H1 (cell line): ENCODE data around the gene MEGF11. TPM values are rescaled to one million over a fixed set of nuclear protein-coding genes. Genes with fewer than 3 reads are reported as not detected.

Experiments
- CTCF ChIA-PET: fragments of 300-600 bp; sonication (Branson Sonifier 250); formaldehyde crosslinking; loops from one replicate; lab custom pipeline; 2021; ENCODE audit not compliant: partially characterized antibody; lab: Charles Lee
- POLR2A ChIA-PET: fragments of 300-600 bp; sonication (Branson Sonifier 250); formaldehyde crosslinking; loops from one replicate; lab custom pipeline; 2021; ENCODE audit warnings: inconsistent platforms; ENCODE audit not compliant: partially characterized antibody; lab: Charles Lee
- DNase-seq, 2 experiments: peaks; one replicate each; pipeline versions ENCODE4 v3.0.0 to v3.0.0-alpha.2; 2010 to 2022; ENCODE audit warnings: low spot score in 2 of 2, low read depth in 1 of 2, mixed read lengths in 1 of 2
- FAIRE-seq: peaks from 2 replicates; lab custom pipeline; 2011; peaks lifted over from hg19 to GRCh38; lab: Jason Lieb, UNC
- H2AFZ ChIP-seq: 2 replicates; pipeline ENCODE4 v1.8.1; 2012; ENCODE audit warnings: low read length, inconsistent platforms
- H2AK5ac ChIP-seq: 2 replicates; pipeline ENCODE4 v1.6.1; 2013; ENCODE audit warnings: low read depth, low read length
- H2BK120ac ChIP-seq: replicated peaks from 2 replicates; pipeline ENCODE3; 2013; ENCODE audit warnings: low read depth, low read length, inconsistent platforms
- H2BK12ac ChIP-seq: 2 replicates; pipeline ENCODE4 v1.6.1; 2013; ENCODE audit warnings: low read depth, low read length
- H2BK15ac ChIP-seq: 2 replicates; pipeline ENCODE4 v1.6.1; 2013; ENCODE audit warnings: low read length
- H2BK20ac ChIP-seq: 2 replicates; pipeline ENCODE4 v1.6.1; 2013; ENCODE audit warnings: low read length
- H2BK5ac ChIP-seq: 2 replicates; pipeline ENCODE4 v1.6.1; 2013; ENCODE audit warnings: low read depth, low read length
- H3K14ac ChIP-seq: 2 replicates; pipeline ENCODE4 v1.6.1; 2013; ENCODE audit warnings: inconsistent platforms; ENCODE audit not compliant: insufficient read length
- H3K18ac ChIP-seq: 2 replicates; pipeline ENCODE4 v1.6.1; 2013; ENCODE audit warnings: low read length; ENCODE audit errors: extremely low read depth
- H3K23ac ChIP-seq: 2 replicates; pipeline ENCODE4 v1.6.1; 2013; ENCODE audit warnings: inconsistent platforms; ENCODE audit not compliant: insufficient read length
- H3K23me2 ChIP-seq: 2 replicates; pipeline ENCODE4 v1.6.1; 2013; ENCODE audit warnings: low read depth, low read length
- H3K27ac ChIP-seq: 2 replicates; pipeline ENCODE4 v1.6.1; 2011; ENCODE audit warnings: low read depth, low read length, inconsistent platforms
- H3K27me3 ChIP-seq, 4 experiments: replicated peaks in 1 of 4; 1 replicate in 1 of 4; 2 replicates in 3 of 4; pipeline versions ENCODE4 v1.6.1 to v1.8.1; 2011 to 2013; ENCODE audit warnings: low read length in 3 of 4, mild to moderate bottlenecking in 3 of 4, inconsistent platforms in 2 of 4, mixed read lengths in 2 of 4, moderate library complexity in 1 of 4; ENCODE audit not compliant: control insufficient read depth in 3 of 4, insufficient read depth in 3 of 4; ENCODE audit errors: extremely low read depth in 1 of 4
- H3K36me3 ChIP-seq, 4 experiments: 2 replicates each; pipeline versions ENCODE4 v1.6.1 to v1.8.1; 2011 to 2013; ENCODE audit warnings: mild to moderate bottlenecking in 4 of 4, low read length in 3 of 4, moderate library complexity in 2 of 4, control low read depth in 1 of 4, inconsistent platforms in 1 of 4; ENCODE audit not compliant: insufficient read depth in 4 of 4, control insufficient read depth in 2 of 4
- H3K4ac ChIP-seq: replicated peaks from 2 replicates; pipeline ENCODE3; 2013; ENCODE audit warnings: low read length, low read depth, mixed read lengths, inconsistent platforms; ENCODE audit not compliant: insufficient read length
- H3K4me1 ChIP-seq, 4 experiments: replicated peaks in 1 of 4; 1 replicate in 1 of 4; 2 replicates in 3 of 4; pipeline versions ENCODE4 v1.6.1 to v1.8.1; 2011 to 2013; ENCODE audit warnings: low read length in 3 of 4, inconsistent platforms in 2 of 4, mixed read lengths in 1 of 4; ENCODE audit not compliant: insufficient read depth in 4 of 4, control insufficient read depth in 3 of 4
- H3K4me2 ChIP-seq, 2 experiments: 2 replicates each; pipeline versions ENCODE4 v1.6.1 to v1.8.1; 2011 to 2013; ENCODE audit warnings: low read depth in 2 of 2, low read length in 2 of 2, control low read depth in 1 of 2, inconsistent platforms in 1 of 2, mild to moderate bottlenecking in 1 of 2; ENCODE audit not compliant: insufficient read depth in 1 of 2
- H3K4me3 ChIP-seq, 4 experiments: fragments of 200-600, 300-600 bp in 1 of 4; sonication (generic), shearing (Covaris generic), sonication (Bioruptor Twin) in 1 of 4; 2 replicates each; pipeline versions ENCODE4 v1.5.1 to v1.8.1; 2011 to 2016; ENCODE audit warnings: low read length in 4 of 4, low read depth in 3 of 4, control low read depth in 2 of 4, inconsistent platforms in 2 of 4, mild to moderate bottlenecking in 2 of 4, mixed read lengths in 1 of 4, moderate library complexity in 1 of 4; ENCODE audit not compliant: insufficient read depth in 2 of 4; ENCODE audit errors: extremely low read depth in 1 of 4
- H3K56ac ChIP-seq: replicated peaks from 2 replicates; pipeline ENCODE3; 2013; ENCODE audit warnings: low read depth, mild to moderate bottlenecking, mixed read lengths, low read length, inconsistent platforms; ENCODE audit not compliant: insufficient read length
- H3K79me1 ChIP-seq: 2 replicates; pipeline ENCODE4 v1.6.1; 2013; ENCODE audit warnings: low read depth, low read length, control low read depth
- H3K79me2 ChIP-seq, 2 experiments: 2 replicates each; pipeline versions ENCODE4 v1.6.1 to v1.8.1; 2012 to 2013; ENCODE audit warnings: low read length in 2 of 2, mild to moderate bottlenecking in 2 of 2, inconsistent platforms in 1 of 2; ENCODE audit not compliant: insufficient read depth in 2 of 2, control insufficient read depth in 1 of 2
- H3K9ac ChIP-seq, 4 experiments: replicated peaks in 1 of 4; 1 replicate in 1 of 4; 2 replicates in 3 of 4; pipeline versions ENCODE4 v1.6.1 to v1.8.1; 2011 to 2013; ENCODE audit warnings: low read depth in 3 of 4, low read length in 3 of 4, control low read depth in 2 of 4, mild to moderate bottlenecking in 2 of 4, moderate library complexity in 2 of 4, inconsistent platforms in 1 of 4; ENCODE audit errors: extremely low read depth in 1 of 4
- H3K9me3 ChIP-seq, 2 experiments: 2 replicates each; pipeline versions ENCODE4 v1.6.1 to v1.8.1; 2012 to 2013; ENCODE audit warnings: mild to moderate bottlenecking in 2 of 2, moderate library complexity in 2 of 2, control low read depth in 1 of 2, inconsistent platforms in 1 of 2, low read depth in 1 of 2, low read length in 1 of 2, mixed read lengths in 1 of 2; ENCODE audit not compliant: insufficient read depth in 2 of 2
- H4K20me1 ChIP-seq, 2 experiments: replicated peaks in 1 of 2; 2 replicates each; pipeline versions ENCODE3 to v1.8.1; 2011 to 2013; ENCODE audit warnings: inconsistent platforms in 2 of 2, low read length in 2 of 2, mild to moderate bottlenecking in 1 of 2; ENCODE audit not compliant: insufficient read depth in 2 of 2, control insufficient read depth in 1 of 2
- H4K5ac ChIP-seq: 2 replicates; pipeline ENCODE4 v1.6.1; 2013; ENCODE audit warnings: low read length, low read depth, mixed read lengths, inconsistent platforms; ENCODE audit not compliant: insufficient read length
- H4K8ac ChIP-seq: 2 replicates; pipeline ENCODE4 v1.8.0; 2013; ENCODE audit warnings: mild to moderate bottlenecking, moderate library complexity, low read length, inconsistent platforms; ENCODE audit not compliant: insufficient read depth; ENCODE audit errors: extremely low read depth
- H4K91ac ChIP-seq: replicated peaks from 2 replicates; pipeline ENCODE3; 2013; ENCODE audit warnings: low read length, mixed read lengths, inconsistent platforms; ENCODE audit not compliant: insufficient read length
- EZH2 ChIP-seq: fragments of 200-600 bp; sonication (generic); IDR thresholded peaks from 2 replicates; pipeline ENCODE4 v1.7.1; 2012; ENCODE audit warnings: low read depth, mild to moderate bottlenecking, moderate library complexity, low read length, inconsistent platforms; ENCODE audit not compliant: severe bottlenecking
- HDAC6 ChIP-seq: IDR thresholded peaks from one replicate; pipeline ENCODE4 v1.7.1; 2012; ENCODE audit warnings: low read depth, mild to moderate bottlenecking, inconsistent platforms, low read length, moderate library complexity
- KDM4A ChIP-seq: IDR thresholded peaks from one replicate; pipeline ENCODE4 v1.7.1; 2012; ENCODE audit warnings: low read depth, mild to moderate bottlenecking, moderate library complexity, low read length, inconsistent platforms; ENCODE audit not compliant: severe bottlenecking
- MAX ChIP-seq: IDR thresholded peaks from 2 replicates; pipeline ENCODE4 v1.6.1; 2012; ENCODE audit warnings: inconsistent platforms
- PHF8 ChIP-seq: fragments of 200-600 bp; sonication (generic); conservative IDR thresholded peaks from 2 replicates; pipeline ENCODE4 v1.7.1; 2012; ENCODE audit warnings: low read depth, mild to moderate bottlenecking, inconsistent platforms, low read length, moderate library complexity
- POLR2A ChIP-seq, 2 experiments: IDR thresholded peaks; 1 replicate in 1 of 2; 2 replicates in 1 of 2; pipeline ENCODE4 v1.6.1; 2011; ENCODE audit warnings: low read depth in 2 of 2, low read length in 2 of 2, mild to moderate bottlenecking in 2 of 2; ENCODE audit errors: control extremely low read depth in 1 of 2
- RAD21 ChIP-seq, 2 experiments: IDR thresholded peaks in 1 of 2; conservative IDR thresholded peaks in 1 of 2; 2 replicates each; pipeline ENCODE4 v1.6.1; 2011; ENCODE audit warnings: low read depth in 2 of 2, low read length in 2 of 2, improper control_type of control experiment in 1 of 2, inconsistent platforms in 1 of 2, mild to moderate bottlenecking in 1 of 2, moderate library complexity in 1 of 2
- RFX5 ChIP-seq: IDR thresholded peaks from 2 replicates; pipeline ENCODE4 v1.6.1; 2011; ENCODE audit warnings: low read depth, low read length, improper control_type of control experiment, borderline replicate concordance
- RXRA ChIP-seq: IDR thresholded peaks from 2 replicates; pipeline ENCODE4 v1.6.1; 2011; ENCODE audit warnings: low read depth, mild to moderate bottlenecking, low read length, moderate library complexity; ENCODE audit not compliant: insufficient read depth
- SIN3A ChIP-seq, 2 experiments: IDR thresholded peaks in 1 of 2; conservative IDR thresholded peaks in 1 of 2; 2 replicates each; pipeline ENCODE4 v1.6.1; 2011 to 2012; ENCODE audit warnings: low read length in 2 of 2, improper control_type of control experiment in 1 of 2, low read depth in 1 of 2, mild to moderate bottlenecking in 1 of 2
- SRF ChIP-seq: IDR thresholded peaks from 2 replicates; pipeline ENCODE4 v1.6.1; 2011; ENCODE audit warnings: mild to moderate bottlenecking, low read depth, low read length, moderate library complexity
- TAF1 ChIP-seq: IDR thresholded peaks from 2 replicates; pipeline ENCODE4 v1.6.1; 2011; ENCODE audit warnings: mild to moderate bottlenecking, low read depth, low read length
- WGBS, 2 experiments: shearing (Covaris generic) in 1 of 2; methylation state at CpG; one replicate each; pipeline versions ENCODE4 v1.1.6 to v1.1.7; 2013 to 2015; ENCODE audit warnings: low lambda C conversion rate in 2 of 2, mixed read lengths in 2 of 2, inconsistent platforms in 1 of 2, low coverage in 1 of 2, missing lambda C conversion rate in 1 of 2; ENCODE audit not compliant: insufficient replicate concordance in 2 of 2, insufficient coverage in 1 of 2, insufficient read length in 1 of 2; ENCODE audit errors: extremely low coverage in 1 of 2, missing lambda C conversion rate in 1 of 2; 5-methylcytosine and 5-hydroxymethylcytosine counted together
- polyA plus RNA-seq, 7 experiments: library from polyadenylated mRNA; depleted of rRNA in 3 of 7; stranded (reverse) in 5 of 7; unstranded in 2 of 7; fragments of >200 nt in 5 of 7; fragments of 200-250 nt in 2 of 7; gene quantifications; 1 replicate in 5 of 7; 2 replicates in 1 of 7; 4 replicates in 1 of 7; pipeline versions ENCODE4 v1.2.1 to v1.2.3, GENCODE V29; 2011 to 2013; ENCODE audit warnings: missing spikeins in 2 of 7, mixed read lengths in 2 of 7
- total RNA-seq: library from RNA; stranded (reverse); fragmentation: NEBNext Ultra II Directional; extraction: Animal tissue kit (Norgen Biotek cat#: 25700); gene quantifications from 2 replicates; pipeline ENCODE4 v1.2.1, GENCODE V29; 2021

Gene MEGF11
- total and polyA plus RNA-seq, 2 of the 8 experiments (the other 6 are each of a cell fraction or from before 2014, with no cell fraction given) = 4.4 to 4.8 TPM

DNA sequence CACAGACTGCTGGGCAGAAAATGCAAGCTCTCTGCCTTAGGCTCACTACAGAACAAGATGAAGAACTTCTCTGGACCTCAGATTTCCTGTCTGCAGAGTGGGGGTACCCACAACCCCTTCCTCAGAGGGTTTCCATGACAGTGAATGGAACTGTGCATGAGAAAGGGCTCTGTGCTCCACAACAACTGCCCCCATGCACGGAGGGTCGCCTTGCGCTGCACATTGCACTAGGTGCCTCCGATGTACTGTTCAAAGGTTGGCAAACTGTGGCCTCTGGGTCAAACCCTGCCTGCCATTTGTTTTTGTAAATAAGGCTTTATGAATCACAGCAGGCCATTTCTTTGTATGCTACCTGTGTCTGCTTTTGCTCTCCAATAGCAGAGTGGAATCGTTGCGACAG, 212.3 kb downstream of the MEGF11 start:
- no peak overlapping the region; the same call in none of the 2 replicates for H2BK15ac ChIP-seq
- WGBS, 2 experiments = 84% methylated on average over 6 of the region's 6 CpGs; no CpG with 5 or more reads in 1 of the 2 experiments
- no peaks in the 10 kb centered on the region for H3K36me3 ChIP-seq
- H2AFZ ChIP-seq = no peak overlapping the region
- H3K18ac ChIP-seq = no peak overlapping the region
- H3K4ac ChIP-seq = no peak overlapping the region
- H3K9me3 ChIP-seq = no peaks in the 10 kb centered on the region
- H3K4me3 ChIP-seq = no peak overlapping the region
- no peaks in the 10 kb centered on the region for H3K79me1 ChIP-seq
- H3K14ac ChIP-seq = no peak overlapping the region
- H4K20me1 ChIP-seq = no peaks in the 10 kb centered on the region
- no peak overlapping the region for H3K56ac ChIP-seq
- H2BK12ac ChIP-seq = peak overlapping the region; percentile 62; the same call in 1 of the 2 replicates
- H4K91ac ChIP-seq = peak overlapping the region; percentile 35
- FAIRE-seq (no peak), DNase-seq (no peak)
- no peak overlapping the region for H3K23ac ChIP-seq
- 0 out of 2 replicates have a peak overlapping the region, but pooled peaks have one; percentile 80 for H2BK20ac ChIP-seq
- CTCF ChIA-PET = interaction anchor here (0.6 to 1.7 kb wide), 5 partner anchors 13 to 209 kb away, joined by 3 to 6 read pairs (median 4); no protein-coding TSS in a partner anchor
- H3K79me2 ChIP-seq = no peaks in the 10 kb centered on the region
- TF ChIP-seq EZH2 (no peak), SRF (no peak), MAX (no peak), HDAC6 (no peak), TAF1 (no peak), RAD21 (IDR thresholded peaks at IDR 0.05 in 1 of 2, conservative IDR thresholded peaks at IDR 0.05 in 1 of 2; ENCODE audit: low read depth in 2 of 2, low read length in 2 of 2) (no peak), RXRA (no peak), POLR2A (IDR thresholded peaks at IDR 0.05; ENCODE audit: control extremely low read depth in 1 of 2, low read depth in 2 of 2, low read length in 2 of 2) (no peak), KDM4A (no peak), PHF8 (no peak), RFX5 (no peak), SIN3A (conservative IDR thresholded peaks at IDR 0.05 in 1 of 2, IDR thresholded peaks at IDR 0.05 in 1 of 2; ENCODE audit: low read depth in 1 of 2, low read length in 2 of 2) (no peak)
- 0 out of 2 replicates have a peak overlapping the region, but pooled peaks have one; percentile 67 for H2AK5ac ChIP-seq
- no peak overlapping the region for H4K5ac ChIP-seq
- H2BK5ac ChIP-seq = no peak overlapping the region
- H3K4me1 ChIP-seq = peaks cover 23 to 45% (median 34%) of the 10 kb centered on the region in 4 experiments
- H3K4me2 ChIP-seq = no peak overlapping the region; a peak in 1 of 4 replicates
- no peak overlapping the region for H3K9ac ChIP-seq
- no peak overlapping the region for H3K27ac ChIP-seq
- peak overlapping the region; percentile 33 for H2BK120ac ChIP-seq
- no peaks in the 10 kb centered on the region for H3K23me2 ChIP-seq
- no peak overlapping the region for H4K8ac ChIP-seq
- H3K27me3 ChIP-seq = peaks cover 0 to 2% (median 0%) of the 10 kb centered on the region in 4 experiments; a peak in 1 of 7 replicates
- POLR2A ChIA-PET = no interaction called here
